Prostate gland (tissue), 2 donors: ENCODE data around the gene ZNF212.

Experiments used
- POLR2A ChIP-seq: fragments of 450-650 bp; IDR thresholded peaks from one replicate; pipeline ENCODE4 v1.6.1; 2016; ENCODE audit warnings: antibody characterized with exemption, mild to moderate bottlenecking
- POLR2AphosphoS5 ChIP-seq: sonication (generic); formaldehyde crosslinking; IDR thresholded peaks from one replicate; pipeline ENCODE4 v1.6.1; 2017; ENCODE audit warnings: antibody characterized with exemption
- TF ChIP-seq, protein P1 (sequence below), 4 experiments: fragments of 200-600 bp in 2 of 4; fragments of 450-650 bp in 2 of 4; sonication (generic) in 2 of 4; IDR thresholded peaks; 1 replicate in 3 of 4; 2 replicates in 1 of 4; pipeline ENCODE4 v1.5.1; 2016 to 2019; ENCODE audit warnings: antibody characterized with exemption in 4 of 4, mild to moderate bottlenecking in 2 of 4, moderate library complexity in 2 of 4

DNA sequence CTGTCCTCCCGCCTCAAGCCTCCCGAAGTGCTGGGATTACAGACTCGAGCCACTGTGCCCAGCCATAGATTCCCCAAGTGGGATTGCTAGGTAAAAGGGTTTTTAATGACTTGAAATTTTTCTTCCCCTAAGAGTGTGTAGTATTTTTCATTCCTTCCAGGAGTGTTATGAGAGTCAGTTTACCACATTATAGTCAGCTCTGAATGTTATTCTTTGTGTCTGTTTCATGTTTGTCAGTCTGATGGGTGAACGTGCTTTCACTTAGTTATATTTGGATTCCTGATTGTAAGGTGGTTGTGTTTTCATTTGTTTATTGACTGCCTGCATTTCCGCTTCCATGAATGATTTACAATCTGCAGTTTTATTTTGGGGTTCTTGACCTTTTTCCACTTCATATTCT is 6.3 kb downstream of the ZNF212 start:
- no peak for TF ChIP-seq POLR2A
- TF ChIP-seq, protein P1, sequence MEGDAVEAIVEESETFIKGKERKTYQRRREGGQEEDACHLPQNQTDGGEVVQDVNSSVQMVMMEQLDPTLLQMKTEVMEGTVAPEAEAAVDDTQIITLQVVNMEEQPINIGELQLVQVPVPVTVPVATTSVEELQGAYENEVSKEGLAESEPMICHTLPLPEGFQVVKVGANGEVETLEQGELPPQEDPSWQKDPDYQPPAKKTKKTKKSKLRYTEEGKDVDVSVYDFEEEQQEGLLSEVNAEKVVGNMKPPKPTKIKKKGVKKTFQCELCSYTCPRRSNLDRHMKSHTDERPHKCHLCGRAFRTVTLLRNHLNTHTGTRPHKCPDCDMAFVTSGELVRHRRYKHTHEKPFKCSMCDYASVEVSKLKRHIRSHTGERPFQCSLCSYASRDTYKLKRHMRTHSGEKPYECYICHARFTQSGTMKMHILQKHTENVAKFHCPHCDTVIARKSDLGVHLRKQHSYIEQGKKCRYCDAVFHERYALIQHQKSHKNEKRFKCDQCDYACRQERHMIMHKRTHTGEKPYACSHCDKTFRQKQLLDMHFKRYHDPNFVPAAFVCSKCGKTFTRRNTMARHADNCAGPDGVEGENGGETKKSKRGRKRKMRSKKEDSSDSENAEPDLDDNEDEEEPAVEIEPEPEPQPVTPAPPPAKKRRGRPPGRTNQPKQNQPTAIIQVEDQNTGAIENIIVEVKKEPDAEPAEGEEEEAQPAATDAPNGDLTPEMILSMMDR (IDR thresholded peaks at IDR 0.05), result no peak
- TF ChIP-seq POLR2AphosphoS5, result no peak
